NOMO-1 treated with dmso at 0.1 percent for 144 hours (cell line): ENCODE measurements around the gene SMOC2.
A peak's percentile ranks its signal among the peaks of the same experiment; 100 is the strongest.

Source experiments
- DNase-seq: peaks from one replicate; lab custom pipeline; 2025; ENCODE audit not compliant: unreplicated experiment; lab: John Stamatoyannopoulos, UW

Gene SMOC2

DNA sequence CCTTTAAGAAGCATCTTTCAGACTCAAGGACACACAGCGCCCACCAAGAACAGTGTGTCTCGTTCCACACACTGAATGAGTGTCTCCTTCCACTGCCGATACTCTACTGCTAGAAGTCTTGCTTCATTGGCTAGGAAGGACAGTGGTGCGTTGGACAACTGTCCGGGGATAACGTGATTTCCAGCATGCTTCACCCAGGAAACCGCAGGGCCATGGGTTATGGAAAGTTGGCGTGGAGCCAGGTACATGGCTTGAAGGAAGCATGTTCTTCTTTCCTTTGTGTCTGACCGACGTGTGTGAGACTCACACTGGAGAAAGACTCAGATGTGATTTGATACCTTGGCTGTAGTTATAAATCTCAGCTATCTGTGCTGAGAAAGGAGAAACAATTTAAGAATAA is 73.2 kb downstream of the SMOC2 start:
- DNase-seq, result no peak

DNA sequence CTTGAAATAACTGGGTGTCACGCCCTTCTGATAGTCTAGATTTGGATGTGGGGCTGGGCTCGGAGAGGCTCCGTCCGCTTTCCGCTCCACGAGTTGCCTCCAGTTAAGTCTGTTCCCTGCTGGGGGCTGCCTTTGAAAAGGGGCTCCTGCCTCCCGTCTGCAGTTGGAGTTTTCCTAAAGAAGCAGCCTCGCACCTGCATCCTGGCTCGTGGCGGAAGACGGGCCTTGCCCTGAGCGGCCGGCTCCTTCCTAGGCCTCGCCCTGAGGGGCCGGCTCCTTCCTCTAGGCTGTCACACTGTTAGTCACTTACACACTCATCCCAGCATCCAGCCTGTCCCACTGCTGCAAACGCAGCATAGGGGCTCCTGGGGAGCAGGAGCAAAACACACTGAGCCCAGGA is 74.4 kb downstream of the SMOC2 start:
- DNase-seq, result no peak

DNA sequence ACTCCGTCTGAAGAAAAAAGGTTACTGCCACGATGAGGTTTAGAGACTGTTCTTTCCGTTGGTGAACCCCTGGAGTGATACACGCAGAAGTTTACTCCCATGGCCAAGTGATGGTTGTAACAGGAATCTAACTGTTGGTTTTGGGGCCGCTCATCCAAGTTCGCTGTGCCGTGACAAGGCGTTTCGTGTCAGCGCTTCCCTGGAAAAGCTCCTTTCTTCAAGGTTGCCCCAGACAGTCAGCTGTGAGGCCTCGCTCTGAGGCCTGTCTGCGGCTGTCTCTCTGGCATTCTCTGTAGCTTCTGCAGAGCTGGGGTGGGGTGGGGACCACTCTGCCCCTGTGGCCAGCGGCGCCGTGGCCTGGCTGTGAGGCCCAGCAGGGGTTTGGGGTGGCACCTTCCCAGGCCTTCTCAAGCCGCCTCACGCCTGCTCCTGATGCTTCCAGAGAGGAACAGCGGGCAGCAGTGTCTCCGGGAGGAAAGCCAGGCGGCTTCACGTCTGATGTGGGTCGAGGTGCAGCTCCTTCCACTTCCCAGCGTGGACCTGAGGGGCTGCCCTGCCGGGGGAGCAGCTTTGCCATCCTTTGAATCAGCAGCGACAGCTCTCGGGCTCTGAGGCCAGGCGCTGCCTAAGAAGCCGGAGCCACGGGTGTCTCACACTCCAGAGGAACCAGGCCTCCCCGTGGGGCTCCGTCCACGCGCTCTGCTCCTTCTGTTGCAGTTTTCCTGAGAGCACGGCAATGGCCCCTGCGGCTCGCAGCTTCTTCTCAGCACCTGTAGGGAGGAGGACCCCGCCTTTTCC is 76.2 kb downstream of the SMOC2 start:
- DNase-seq, result no peak

DNA sequence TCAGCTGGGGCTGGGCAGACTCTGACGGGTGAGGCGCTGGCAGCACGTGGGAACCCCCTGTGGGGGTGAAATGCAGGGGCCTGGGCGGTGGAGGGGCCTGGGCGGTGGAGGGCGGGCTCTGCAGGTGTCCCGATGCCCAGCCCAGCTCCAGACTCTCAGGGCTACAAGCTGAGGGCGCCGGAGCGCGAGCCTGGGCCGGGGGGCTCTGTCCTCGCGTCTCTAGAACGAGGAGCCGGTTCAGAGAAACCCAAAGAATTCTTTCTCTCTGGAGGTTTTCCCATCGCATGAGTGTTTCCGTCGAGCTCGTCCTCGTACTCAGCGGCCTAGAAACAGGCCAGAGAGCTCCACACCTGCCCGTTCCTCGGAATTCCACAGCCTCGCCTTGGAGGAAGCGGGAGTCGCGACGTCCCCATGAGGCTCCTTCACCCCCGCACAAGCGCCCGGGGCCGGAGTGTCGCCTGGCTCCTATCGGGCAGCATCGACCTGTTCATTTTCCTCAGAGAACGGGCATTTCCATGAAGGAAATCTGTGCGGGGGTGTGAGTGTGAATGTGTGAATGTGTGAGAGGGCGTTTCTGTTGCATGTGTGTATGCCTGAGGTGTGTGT is 76.9 kb downstream of the SMOC2 start:
- DNase-seq, result no peak

DNA sequence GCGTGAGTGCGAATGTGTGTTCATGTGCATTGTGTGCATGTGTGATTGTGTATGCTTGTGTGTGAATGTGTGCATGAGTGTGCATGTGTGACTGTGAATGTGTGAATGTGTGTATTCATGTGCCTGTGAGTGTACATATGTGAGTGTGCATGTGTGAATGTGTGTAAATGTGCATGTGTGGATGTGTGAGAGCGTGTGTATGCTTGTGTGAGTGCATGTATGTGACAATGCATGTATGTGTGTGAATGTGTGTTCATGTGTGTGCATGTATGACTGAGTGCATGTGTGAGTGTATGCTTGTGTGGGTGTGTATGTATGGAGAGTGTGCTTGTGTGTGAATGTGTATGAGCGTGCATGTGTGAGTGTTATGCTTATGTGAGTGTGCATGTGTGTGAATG is 77.4 kb downstream of the SMOC2 start:
- DNase-seq, result no peak

DNA sequence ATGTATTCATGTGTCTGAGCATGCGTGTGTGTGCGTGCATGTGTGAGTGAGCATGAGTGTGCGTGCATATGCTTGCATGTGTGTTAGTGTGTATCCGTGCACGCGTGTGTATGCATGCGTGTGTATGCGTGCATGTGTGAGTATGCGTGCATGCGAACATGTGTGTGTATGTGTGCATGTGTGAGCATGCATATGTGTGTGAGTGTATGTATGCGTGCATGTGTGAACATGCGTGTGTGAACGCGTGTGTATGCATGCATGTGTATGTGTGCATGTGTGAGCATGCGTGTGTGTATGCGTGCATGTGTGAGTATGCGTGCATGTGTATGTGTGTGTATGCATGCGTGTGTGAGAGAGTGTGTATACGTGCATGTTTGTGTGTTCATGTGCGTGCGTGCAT is 77.9 kb downstream of the SMOC2 start:
- no peak for DNase-seq

DNA sequence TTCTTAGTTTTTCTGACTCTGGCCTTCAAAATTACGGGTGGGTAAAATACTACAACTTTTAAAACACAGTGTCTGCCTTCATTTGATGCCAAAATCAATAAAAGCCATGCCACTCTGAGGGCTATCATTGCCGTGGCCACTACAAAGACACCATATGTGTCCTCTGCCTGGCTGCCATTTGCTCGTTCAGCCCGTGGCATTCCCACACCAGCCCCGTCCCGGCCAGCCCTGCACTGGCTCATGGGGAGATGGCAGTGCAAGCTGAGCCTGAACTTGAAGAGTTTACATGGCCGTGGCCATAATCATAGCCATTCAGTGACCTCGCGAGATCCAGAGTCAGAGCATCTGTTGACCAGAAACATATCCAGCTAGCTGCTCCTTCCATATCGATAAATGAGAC is 79.2 kb downstream of the SMOC2 start:
- no peak for DNase-seq

DNA sequence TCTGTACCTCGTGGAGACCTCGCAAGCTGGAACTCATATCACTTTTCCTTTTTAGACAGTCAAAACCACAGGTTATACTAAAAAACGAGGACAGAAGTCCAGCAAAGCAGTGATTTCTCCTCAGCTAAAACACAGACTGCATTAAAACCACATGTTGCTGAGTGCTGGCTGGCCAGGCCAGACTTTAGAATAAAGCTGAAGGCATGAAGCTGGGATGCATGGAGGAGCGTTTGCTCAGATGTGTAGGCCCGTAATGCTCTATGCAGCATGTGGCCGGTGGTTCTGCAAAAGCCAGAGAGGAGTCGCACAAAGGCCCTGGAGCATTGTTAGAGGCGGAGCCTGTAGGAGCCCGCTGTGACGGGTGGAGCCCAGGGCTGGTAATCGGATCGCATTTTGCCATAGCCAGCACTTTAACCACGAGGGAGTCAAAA is 83.6 kb downstream of the SMOC2 start:
- DNase-seq, result no peak

DNA sequence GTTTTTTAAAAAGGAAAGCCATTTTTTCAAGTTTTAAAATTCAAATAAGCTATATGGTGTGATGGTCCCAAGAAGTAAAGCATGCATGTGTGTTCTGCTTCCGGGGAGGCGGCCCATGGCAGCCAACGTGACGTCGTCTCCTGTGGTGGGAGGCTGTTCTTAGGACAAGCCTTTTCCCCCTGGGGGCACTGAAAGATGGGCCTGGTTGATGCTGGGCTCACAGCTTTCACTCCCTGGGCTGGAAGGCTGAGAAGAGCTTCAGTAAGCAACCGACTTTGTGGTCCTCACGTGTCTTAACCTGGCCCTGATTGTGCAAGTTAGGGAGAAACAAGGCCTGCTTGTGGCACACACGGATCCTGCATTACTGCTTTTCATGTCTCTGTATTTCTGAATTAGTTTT is 84.1 kb downstream of the SMOC2 start:
- DNase-seq, result no peak

DNA sequence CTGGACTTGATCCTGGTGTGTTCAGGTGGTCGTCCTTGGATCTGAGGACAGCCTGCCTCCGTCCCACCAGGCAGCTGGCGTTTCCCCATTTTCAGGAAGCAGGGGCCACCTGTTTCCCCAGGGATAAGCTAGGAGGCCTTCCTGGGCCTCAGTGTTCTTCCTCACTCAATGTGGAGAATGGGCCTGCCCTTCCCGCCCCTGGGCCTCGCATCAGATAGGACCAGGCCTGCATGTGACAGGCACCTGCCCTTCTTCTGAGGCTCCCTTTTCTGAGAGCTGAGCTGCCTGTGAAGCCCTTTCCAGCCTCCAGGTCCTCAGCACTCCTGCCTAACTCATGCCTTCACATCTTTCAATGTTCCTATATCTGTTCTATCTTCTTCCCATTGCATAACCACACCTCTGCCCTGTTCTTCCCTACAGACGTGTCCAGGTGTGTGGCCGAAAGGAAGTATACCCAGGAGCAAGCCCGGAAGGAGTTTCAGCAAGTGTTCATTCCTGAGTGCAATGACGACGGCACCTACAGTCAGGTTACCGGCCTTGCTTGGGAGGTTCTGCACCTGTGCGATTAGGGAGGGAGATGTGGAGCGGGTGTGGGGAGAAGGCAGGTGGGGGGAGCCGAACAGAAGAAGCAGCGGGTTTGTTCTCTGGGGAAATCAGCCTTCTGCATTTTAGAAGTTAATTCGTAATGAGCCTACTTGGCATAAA is 85.1 kb downstream of the SMOC2 start:
- DNase-seq, result no peak

DNA sequence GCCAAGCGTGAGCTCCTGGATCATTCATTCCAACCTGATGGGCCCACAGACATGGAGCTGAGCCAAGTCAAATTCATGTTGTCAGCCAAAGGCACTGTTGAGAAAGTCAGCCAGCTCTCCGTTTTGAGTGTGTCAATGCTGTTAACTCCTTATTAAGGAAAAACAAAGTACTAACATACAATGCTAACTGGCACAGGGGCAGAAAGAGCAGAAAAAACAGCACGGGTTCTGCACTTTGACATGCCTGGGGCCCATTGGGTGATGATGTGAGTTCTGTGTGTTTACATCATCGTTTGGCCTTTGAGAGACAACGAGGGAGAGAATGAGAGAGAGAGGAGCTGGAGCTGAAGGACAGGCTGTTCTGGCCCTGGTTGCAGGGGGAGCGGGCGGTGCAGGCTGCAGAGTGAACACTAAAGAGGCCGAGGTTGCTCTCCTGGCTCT is 85.9 kb downstream of the SMOC2 start:
- DNase-seq, result no peak

DNA sequence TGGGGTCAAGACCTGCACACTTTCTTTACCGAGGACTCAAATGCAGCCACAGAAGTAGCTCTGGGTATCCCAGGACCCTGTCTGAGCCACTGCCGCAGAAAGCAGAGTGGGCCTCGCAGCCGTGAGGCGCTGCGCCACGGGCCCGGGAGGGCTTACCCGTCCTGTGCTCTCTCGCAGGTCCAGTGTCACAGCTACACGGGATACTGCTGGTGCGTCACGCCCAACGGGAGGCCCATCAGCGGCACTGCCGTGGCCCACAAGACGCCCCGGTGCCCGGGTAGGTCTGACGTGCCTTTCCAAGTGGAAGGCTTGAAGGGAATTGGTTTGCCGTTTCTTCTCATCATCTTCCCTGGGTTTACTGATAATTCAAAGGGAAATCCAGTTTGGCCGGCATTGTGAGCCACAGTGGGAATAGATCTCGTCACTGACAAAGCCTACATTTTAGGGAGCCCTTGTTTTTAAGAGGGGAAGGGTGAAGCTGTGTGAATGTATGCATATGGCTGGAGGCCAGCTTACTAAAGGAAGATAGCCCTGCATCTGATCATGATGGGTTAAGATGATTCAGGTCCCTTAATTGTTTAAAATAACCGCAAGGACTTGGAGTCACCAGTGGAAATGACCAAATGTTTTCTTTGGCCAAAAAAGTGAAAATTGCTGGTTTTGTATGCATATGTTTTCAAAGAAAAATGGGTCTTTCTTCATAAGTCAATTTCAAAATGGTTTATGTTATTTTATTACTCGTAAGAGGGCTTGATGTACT is 86.6 kb downstream of the SMOC2 start:
- no peak for DNase-seq

DNA sequence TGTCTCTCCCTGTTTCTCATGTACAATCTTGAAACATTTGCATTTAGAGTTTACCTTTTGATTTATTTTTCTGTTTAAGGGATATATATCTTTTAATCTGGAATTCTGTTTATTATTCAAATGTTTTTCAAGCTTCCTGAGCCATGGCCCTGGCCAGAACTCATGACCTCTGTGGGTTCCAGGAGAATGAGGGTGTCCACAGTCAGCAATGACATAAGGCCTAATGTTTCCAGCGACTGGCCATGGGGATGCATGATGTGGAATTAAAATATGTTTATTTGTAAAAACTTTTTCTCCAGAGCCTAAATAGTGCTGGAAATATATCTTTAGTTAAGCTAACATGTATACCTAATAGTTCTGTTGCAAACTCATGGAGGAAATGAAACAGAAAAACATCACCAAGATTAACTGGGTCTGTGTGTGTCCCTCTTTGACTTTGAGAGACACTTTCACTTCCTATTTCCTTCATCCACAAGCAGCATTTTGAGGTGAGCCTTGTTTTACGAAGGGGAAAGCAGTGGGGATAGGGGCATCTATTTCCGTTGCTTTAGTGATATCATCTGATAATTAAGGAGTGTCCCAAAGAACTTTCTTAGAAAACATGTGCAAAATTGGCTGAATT is 87.6 kb downstream of the SMOC2 start:
- DNase-seq, result peak; percentile 31

DNA sequence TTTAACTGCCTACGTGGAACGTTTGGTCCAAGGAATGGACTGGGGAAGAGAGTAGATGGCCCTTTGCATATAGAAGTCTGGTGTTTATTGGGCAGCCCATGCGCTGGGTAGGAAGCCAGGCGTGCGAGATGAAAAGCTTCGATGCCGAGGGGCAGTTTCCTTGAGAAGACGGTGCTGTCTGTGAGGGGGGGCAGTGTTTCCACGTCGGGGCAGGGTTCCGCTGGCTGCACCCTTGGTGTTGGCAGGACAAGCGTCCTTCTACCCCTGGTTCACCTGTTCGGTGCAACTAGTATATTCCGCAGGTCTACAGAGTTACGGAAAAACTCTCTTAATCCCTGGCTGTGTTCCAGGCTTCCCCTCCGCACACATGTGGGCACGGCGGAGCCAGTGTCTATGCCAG is 88.2 kb downstream of the SMOC2 start:
- DNase-seq, result no peak

DNA sequence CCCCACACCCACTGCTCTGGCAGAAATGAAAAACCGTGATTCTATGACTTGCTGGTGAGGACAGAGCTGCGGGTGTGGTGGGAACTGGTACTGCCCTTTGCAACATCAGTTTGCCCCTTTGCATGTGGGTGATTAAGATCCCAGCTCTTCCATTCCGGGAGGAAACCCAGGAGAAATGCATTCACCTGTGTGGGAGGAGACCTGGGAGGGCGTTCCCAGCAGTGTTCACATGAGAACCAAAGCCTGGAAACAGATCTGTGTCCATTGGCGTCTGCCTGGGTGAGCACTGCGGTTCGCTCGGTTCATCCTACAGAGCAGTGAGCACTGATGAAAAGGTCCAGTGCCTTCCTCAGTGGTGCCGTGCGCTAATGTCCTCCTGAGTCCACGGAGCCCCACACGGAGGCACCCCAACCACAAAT is 89.7 kb downstream of the SMOC2 start:
- DNase-seq, result no peak

DNA sequence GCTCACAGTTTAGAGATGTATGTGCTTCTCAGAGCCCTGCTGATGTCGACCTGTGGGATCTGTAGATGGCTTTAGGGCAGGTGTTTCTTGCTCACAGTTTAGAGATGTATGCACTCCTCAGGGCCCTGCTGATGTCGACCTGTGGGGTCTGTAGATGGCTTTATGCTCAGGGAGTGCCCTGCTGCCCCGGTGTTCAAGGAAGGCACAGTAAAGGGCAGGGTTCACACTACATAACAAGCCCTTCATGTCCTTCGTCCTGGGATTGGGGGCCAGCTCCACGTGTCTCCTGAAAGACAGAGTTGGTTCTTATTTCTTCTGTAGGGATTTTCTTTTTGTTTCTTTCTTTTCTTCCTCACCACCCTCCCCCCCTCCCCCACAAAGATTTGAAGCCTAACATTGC is 91.1 kb downstream of the SMOC2 start:
- DNase-seq, result no peak

DNA sequence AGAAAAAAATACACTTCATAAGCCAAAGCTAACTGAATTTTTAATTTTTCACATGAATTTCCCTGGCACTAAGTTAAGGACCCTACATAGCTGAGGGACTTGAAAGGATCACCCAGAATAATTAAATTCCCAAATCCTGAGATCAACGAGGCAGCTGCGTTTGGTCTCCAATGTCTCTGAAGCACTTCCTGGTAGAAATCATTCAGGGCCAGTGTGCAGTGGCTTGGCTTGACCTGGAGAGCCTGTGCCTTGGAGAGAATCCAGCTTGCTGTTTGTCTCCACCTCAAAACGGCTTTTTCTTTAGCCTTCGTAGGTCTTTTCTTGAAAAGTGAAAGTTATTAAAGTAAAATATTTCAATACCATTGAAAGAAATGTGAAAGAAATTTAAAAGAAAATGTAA is 92.4 kb downstream of the SMOC2 start:
- no peak for DNase-seq

DNA sequence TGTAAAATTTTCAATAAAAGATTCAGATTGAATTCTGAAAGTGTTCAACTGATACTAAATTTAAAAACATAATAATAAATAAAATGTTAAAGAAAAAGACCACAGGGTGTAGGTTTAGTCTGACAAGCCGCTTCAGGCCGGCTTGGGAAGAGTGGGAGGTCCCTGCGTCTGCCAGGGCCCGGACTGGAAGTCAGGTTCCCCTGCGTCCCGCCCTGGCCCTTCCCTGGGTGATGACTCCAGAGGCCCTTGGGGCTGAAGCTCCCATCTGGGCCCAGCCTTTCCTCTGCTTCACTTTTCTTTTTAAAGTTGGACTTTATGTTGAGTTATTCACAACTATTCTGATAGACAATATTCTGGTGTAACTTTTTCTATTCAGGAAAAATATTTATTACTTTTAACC is 93.3 kb downstream of the SMOC2 start:
- DNase-seq, result no peak

DNA sequence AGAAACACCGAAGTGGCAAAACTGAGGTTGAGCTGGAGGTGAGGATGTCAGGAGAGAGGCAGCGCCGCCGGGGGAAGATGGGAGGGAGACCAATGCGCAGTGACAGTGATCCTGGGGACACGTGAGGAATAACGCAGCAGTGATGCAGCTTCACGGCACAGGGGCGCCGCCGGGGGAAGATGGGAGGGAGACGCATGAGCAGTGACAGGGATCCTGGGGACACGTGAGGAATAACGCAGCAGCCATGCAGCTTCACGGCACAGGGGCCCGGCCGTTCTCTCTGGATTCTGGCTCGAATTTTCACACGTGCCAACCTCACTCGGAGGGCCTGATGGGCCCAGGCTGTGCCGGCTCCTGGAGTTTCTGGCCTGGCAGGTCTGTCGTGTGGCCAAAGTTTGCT is 94.7 kb downstream of the SMOC2 start:
- DNase-seq, result no peak

DNA sequence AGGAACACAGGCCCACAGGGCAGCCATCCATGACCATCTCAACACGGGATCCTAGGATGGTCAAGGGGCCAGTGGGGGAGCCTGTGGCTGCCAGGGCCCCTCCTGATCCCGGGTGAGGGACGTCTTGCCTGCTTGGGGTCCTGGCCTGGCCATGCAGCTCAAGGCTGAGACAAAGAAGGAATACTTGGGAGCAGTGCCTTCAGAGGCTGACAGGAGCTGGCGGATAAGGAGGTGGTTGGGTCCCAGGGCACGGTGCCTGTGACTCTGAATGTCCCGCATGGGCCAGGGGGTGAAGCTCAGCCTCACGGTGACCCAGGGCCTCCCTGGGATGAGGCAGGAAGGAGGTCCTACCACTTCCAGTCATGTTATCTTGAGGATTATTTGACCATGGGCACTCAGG is 95.2 kb downstream of the SMOC2 start:
- no peak for DNase-seq
